ENCODE measurements around the gene KCTD1. TPM values are rescaled to one million over a fixed set of nuclear protein-coding genes. Genes with fewer than 3 reads are reported as not detected.

Gene KCTD1
- total and polyA plus RNA-seq, 4 donors = 0.78 to 2.9 (median 2.0) TPM

DNA sequence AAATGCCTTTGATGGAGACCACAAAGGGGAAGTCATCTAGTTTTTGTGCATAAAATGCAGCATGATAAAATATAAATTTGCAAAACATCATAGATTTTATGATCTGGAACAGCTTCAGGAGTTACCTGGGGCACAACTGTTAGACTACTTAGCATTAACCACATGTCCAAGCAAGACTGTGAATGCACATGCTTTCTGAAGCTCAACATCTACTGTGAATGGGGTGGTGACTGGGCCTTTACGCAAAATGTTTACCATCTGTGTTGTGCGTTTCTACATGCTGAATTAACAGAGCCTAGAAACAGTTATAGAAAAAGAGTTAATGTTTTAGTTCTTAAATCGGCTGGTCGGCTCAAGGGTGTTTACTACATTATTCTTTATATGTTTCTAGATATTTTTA, 45.5 kb downstream of the KCTD1 start:
- H3K9ac ChIP-seq (ENCODE audit: low read depth in 1 of 2, low read length in 2 of 2) = no peak overlapping the region
- no peaks in the 10 kb centered on the region for H3K4me1 ChIP-seq (ENCODE audit: control insufficient read depth in 4 of 4, insufficient read depth in 4 of 4, low read length in 3 of 4)
- TF ChIP-seq YY1 (IDR thresholded peaks at IDR 0.05) (no peak), RAD21 (IDR thresholded peaks at IDR 0.05) (no peak), TAF1 (conservative IDR thresholded peaks at IDR 0.05) (no peak), GABPA (IDR thresholded peaks at IDR 0.05 in 1 of 2, conservative IDR thresholded peaks at IDR 0.05 in 1 of 2) (no peak), SP1 (IDR thresholded peaks at IDR 0.05) (no peak), RXRA (IDR thresholded peaks at IDR 0.05) (no peak), JUND (IDR thresholded peaks at IDR 0.05) (no peak), FOXA1 (IDR thresholded peaks at IDR 0.05) (no peak), HNF4G (IDR thresholded peaks at IDR 0.05) (no peak), HNF4A (conservative IDR thresholded peaks at IDR 0.05) (no peak), EGR1 (IDR thresholded peaks at IDR 0.05; ENCODE audit: low read depth in 2 of 2) (no peak), FOXA2 (IDR thresholded peaks at IDR 0.05) (no peak), NR2F2 (IDR thresholded peaks at IDR 0.05) (no peak)
- TF ChIP-seq, protein P1, sequence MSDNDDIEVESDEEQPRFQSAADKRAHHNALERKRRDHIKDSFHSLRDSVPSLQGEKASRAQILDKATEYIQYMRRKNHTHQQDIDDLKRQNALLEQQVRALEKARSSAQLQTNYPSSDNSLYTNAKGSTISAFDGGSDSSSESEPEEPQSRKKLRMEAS (IDR thresholded peaks at IDR 0.05) = no peak
- TF ChIP-seq, protein P2, sequence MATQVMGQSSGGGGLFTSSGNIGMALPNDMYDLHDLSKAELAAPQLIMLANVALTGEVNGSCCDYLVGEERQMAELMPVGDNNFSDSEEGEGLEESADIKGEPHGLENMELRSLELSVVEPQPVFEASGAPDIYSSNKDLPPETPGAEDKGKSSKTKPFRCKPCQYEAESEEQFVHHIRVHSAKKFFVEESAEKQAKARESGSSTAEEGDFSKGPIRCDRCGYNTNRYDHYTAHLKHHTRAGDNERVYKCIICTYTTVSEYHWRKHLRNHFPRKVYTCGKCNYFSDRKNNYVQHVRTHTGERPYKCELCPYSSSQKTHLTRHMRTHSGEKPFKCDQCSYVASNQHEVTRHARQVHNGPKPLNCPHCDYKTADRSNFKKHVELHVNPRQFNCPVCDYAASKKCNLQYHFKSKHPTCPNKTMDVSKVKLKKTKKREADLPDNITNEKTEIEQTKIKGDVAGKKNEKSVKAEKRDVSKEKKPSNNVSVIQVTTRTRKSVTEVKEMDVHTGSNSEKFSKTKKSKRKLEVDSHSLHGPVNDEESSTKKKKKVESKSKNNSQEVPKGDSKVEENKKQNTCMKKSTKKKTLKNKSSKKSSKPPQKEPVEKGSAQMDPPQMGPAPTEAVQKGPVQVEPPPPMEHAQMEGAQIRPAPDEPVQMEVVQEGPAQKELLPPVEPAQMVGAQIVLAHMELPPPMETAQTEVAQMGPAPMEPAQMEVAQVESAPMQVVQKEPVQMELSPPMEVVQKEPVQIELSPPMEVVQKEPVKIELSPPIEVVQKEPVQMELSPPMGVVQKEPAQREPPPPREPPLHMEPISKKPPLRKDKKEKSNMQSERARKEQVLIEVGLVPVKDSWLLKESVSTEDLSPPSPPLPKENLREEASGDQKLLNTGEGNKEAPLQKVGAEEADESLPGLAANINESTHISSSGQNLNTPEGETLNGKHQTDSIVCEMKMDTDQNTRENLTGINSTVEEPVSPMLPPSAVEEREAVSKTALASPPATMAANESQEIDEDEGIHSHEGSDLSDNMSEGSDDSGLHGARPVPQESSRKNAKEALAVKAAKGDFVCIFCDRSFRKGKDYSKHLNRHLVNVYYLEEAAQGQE (IDR thresholded peaks at IDR 0.05) = no peak
- TF ChIP-seq, protein P3, sequence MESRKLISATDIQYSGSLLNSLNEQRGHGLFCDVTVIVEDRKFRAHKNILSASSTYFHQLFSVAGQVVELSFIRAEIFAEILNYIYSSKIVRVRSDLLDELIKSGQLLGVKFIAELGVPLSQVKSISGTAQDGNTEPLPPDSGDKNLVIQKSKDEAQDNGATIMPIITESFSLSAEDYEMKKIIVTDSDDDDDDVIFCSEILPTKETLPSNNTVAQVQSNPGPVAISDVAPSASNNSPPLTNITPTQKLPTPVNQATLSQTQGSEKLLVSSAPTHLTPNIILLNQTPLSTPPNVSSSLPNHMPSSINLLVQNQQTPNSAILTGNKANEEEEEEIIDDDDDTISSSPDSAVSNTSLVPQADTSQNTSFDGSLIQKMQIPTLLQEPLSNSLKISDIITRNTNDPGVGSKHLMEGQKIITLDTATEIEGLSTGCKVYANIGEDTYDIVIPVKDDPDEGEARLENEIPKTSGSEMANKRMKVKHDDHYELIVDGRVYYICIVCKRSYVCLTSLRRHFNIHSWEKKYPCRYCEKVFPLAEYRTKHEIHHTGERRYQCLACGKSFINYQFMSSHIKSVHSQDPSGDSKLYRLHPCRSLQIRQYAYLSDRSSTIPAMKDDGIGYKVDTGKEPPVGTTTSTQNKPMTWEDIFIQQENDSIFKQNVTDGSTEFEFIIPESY (IDR thresholded peaks at IDR 0.05) = no peak
- TF ChIP-seq, protein P4, sequence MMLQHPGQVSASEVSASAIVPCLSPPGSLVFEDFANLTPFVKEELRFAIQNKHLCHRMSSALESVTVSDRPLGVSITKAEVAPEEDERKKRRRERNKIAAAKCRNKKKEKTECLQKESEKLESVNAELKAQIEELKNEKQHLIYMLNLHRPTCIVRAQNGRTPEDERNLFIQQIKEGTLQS (IDR thresholded peaks at IDR 0.05) = no peak
- TF ChIP-seq, protein P5, sequence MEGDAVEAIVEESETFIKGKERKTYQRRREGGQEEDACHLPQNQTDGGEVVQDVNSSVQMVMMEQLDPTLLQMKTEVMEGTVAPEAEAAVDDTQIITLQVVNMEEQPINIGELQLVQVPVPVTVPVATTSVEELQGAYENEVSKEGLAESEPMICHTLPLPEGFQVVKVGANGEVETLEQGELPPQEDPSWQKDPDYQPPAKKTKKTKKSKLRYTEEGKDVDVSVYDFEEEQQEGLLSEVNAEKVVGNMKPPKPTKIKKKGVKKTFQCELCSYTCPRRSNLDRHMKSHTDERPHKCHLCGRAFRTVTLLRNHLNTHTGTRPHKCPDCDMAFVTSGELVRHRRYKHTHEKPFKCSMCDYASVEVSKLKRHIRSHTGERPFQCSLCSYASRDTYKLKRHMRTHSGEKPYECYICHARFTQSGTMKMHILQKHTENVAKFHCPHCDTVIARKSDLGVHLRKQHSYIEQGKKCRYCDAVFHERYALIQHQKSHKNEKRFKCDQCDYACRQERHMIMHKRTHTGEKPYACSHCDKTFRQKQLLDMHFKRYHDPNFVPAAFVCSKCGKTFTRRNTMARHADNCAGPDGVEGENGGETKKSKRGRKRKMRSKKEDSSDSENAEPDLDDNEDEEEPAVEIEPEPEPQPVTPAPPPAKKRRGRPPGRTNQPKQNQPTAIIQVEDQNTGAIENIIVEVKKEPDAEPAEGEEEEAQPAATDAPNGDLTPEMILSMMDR (IDR thresholded peaks at IDR 0.05; ENCODE audit: low read depth, low read length, missing input control) = no peak
- H3K27ac ChIP-seq (ENCODE audit: low read depth in 1 of 2, low read length in 2 of 2) = no peak overlapping the region
- WGBS = 89% methylated on average over 4 of the region's 4 CpGs
- no peak overlapping the region for H3K4me3 ChIP-seq (ENCODE audit: low read depth in 1 of 3, low read length in 3 of 3)
- no peak for DNase-seq (ENCODE audit: low spot score)
- no peaks in the 10 kb centered on the region for H3K9me3 ChIP-seq (ENCODE audit: control insufficient read depth in 4 of 4, low read length in 3 of 4)
- no peaks in the 10 kb centered on the region for H3K36me3 ChIP-seq (ENCODE audit: control insufficient read depth in 4 of 4, insufficient read depth in 3 of 4, low read depth in 1 of 4, low read length in 3 of 4)
- H3K27me3 ChIP-seq (ENCODE audit: control insufficient read depth in 4 of 4, insufficient read depth in 4 of 4, low read length in 3 of 4) = no peaks in the 10 kb centered on the region
